ENCODE results near the gene GPHA2.

Gene GPHA2

GRCh38 chr11:64914123-64914522, 21.6 kb downstream of the GPHA2 start:
- DNase-seq (ENCODE audit: low read depth, low spot score), result no peak
- H3K4me3 ChIP-seq (ENCODE audit: low read length), result no peak overlapping the region

- H3K4me3 ChIP-seq (ENCODE audit: low read length), result no peak overlapping the region
- no peak for DNase-seq (ENCODE audit: low read depth, low spot score)
These were observed 22.4 kb downstream of the GPHA2 start for GRCh38 chr11:64913171-64913727.

GRCh38 chr11:64911689-64912088, 24.0 kb downstream of the GPHA2 start:
- no peak for DNase-seq (ENCODE audit: low read depth, low spot score)
- no peak overlapping the region for H3K4me3 ChIP-seq (ENCODE audit: low read length)

GRCh38 chr11:64911142-64911541, 24.6 kb downstream of the GPHA2 start:
- DNase-seq (ENCODE audit: low read depth, low spot score), result no peak
- H3K4me3 ChIP-seq (ENCODE audit: low read length), result no peak overlapping the region

GRCh38 chr11:64910451-64911093, 25.1 kb downstream of the GPHA2 start:
- no peak overlapping the region for H3K4me3 ChIP-seq (ENCODE audit: low read length)
- no peak for DNase-seq (ENCODE audit: low read depth, low spot score)

- H3K4me3 ChIP-seq (ENCODE audit: low read length), result no peak overlapping the region
- DNase-seq (ENCODE audit: low read depth, low spot score), result no peak
These were observed 25.9 kb downstream of the GPHA2 start for GRCh38 chr11:64909653-64910343.

- no peak for DNase-seq (ENCODE audit: low read depth, low spot score)
- no peak overlapping the region for H3K4me3 ChIP-seq (ENCODE audit: low read length)
These were observed 26.9 kb downstream of the GPHA2 start for GRCh38 chr11:64908766-64909165.

- H3K4me3 ChIP-seq (ENCODE audit: low read length), result no peak overlapping the region
- DNase-seq (ENCODE audit: low read depth, low spot score), result no peak
These were observed 29.4 kb downstream of the GPHA2 start for GRCh38 chr11:64906314-64906635.

- no peak overlapping the region for H3K4me3 ChIP-seq (ENCODE audit: low read length)
- no peak for DNase-seq (ENCODE audit: low read depth, low spot score)
These were observed 30.0 kb downstream of the GPHA2 start for GRCh38 chr11:64905516-64906313.

- no peak overlapping the region for H3K4me3 ChIP-seq (ENCODE audit: low read length)
- no peak for DNase-seq (ENCODE audit: low read depth, low spot score)
These were observed 32.3 kb downstream of the GPHA2 start for GRCh38 chr11:64903291-64903833.

GRCh38 chr11:64902102-64902900, 33.4 kb downstream of the GPHA2 start:
- no peak for DNase-seq (ENCODE audit: low read depth, low spot score)
- no peak overlapping the region for H3K4me3 ChIP-seq (ENCODE audit: low read length)

- H3K4me3 ChIP-seq (ENCODE audit: low read length), result no peak overlapping the region
- no peak for DNase-seq (ENCODE audit: low read depth, low spot score)
These were observed 34.9 kb downstream of the GPHA2 start for GRCh38 chr11:64900774-64901173.

GRCh38 chr11:64900263-64900678, 35.4 kb downstream of the GPHA2 start:
- DNase-seq (ENCODE audit: low read depth, low spot score), result no peak
- H3K4me3 ChIP-seq (ENCODE audit: low read length), result no peak overlapping the region

- DNase-seq (ENCODE audit: low read depth, low spot score), result no peak
These were observed 37.2 kb downstream of the GPHA2 start for GRCh38 chr11:64898541-64898940.

GRCh38 chr11:64898076-64898445, 37.6 kb downstream of the GPHA2 start:
- DNase-seq (ENCODE audit: low read depth, low spot score), result no peak
- H3K4me3 ChIP-seq (ENCODE audit: low read length), result no peak overlapping the region

More at GRCh38 chr11:64898541-64898940, 37.2 kb downstream of the GPHA2 start:
- H3K4me3 ChIP-seq (ENCODE audit: low read length), result no peak overlapping the region

- DNase-seq (ENCODE audit: low read depth, low spot score), result no peak
- no peak overlapping the region for H3K4me3 ChIP-seq (ENCODE audit: low read length)
These were observed 38.2 kb downstream of the GPHA2 start for GRCh38 chr11:64897381-64898075.

- no peak for DNase-seq (ENCODE audit: low read depth, low spot score)
- H3K4me3 ChIP-seq (ENCODE audit: low read length), result no peak overlapping the region
These were observed 39.2 kb downstream of the GPHA2 start for GRCh38 chr11:64896448-64897022.

GRCh38 chr11:64894812-64895452, 40.8 kb downstream of the GPHA2 start:
- H3K4me3 ChIP-seq (ENCODE audit: low read length), result no peak overlapping the region
- DNase-seq (ENCODE audit: low read depth, low spot score), result no peak

Data from Jurkat, Clone E6-1 (cell line).